ENCODE data around the gene ALG14.

Gene ALG14

DNA sequence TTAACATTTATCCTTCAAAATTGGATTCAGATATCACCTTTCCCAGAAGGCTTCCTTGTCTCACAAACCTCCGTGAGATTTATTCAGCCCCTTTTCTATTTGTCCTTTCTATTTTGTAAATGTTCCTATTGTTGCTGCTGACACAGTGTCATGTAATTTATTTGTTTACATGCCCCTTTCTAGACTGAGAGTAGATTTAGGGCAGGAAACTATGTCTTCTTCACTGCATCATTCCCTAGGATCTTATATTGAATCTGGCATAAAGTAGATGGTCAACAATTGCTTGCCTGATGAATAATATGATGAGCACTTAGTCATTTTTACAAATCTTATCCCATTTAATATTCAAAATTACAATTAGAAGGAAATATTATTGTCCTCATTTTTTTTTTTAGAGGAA is 137.7 kb downstream of the ALG14 start:
- H3K4me3 ChIP-seq (replicated peaks; ENCODE audit: low read depth, low read length) = no peak overlapping the region
- no peak for DNase-seq (ENCODE audit: extremely low read depth, low read depth)
- TF ChIP-seq, protein P1, sequence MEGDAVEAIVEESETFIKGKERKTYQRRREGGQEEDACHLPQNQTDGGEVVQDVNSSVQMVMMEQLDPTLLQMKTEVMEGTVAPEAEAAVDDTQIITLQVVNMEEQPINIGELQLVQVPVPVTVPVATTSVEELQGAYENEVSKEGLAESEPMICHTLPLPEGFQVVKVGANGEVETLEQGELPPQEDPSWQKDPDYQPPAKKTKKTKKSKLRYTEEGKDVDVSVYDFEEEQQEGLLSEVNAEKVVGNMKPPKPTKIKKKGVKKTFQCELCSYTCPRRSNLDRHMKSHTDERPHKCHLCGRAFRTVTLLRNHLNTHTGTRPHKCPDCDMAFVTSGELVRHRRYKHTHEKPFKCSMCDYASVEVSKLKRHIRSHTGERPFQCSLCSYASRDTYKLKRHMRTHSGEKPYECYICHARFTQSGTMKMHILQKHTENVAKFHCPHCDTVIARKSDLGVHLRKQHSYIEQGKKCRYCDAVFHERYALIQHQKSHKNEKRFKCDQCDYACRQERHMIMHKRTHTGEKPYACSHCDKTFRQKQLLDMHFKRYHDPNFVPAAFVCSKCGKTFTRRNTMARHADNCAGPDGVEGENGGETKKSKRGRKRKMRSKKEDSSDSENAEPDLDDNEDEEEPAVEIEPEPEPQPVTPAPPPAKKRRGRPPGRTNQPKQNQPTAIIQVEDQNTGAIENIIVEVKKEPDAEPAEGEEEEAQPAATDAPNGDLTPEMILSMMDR (IDR thresholded peaks at IDR 0.05; ENCODE audit: low read depth, low read length, missing control alignments) = no peak

DNA sequence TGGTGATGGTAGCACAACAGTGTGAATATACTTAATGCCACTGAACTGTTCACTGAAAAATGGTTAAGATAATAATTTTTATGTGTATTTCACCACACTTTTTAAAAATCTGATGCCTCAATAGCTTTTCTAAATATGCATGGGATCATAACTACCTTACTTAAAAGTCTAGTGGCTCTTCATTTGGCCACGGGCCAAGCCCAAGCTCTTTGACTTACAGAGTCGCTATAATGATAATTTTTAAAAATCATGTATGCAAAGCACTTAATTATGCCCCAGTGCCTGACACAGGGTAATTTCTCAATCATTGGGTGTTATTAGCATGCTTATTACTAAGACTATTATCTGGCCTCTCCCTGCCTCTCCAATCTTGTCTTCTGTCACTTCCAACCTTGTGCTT is 138.2 kb downstream of the ALG14 start:
- no peak for DNase-seq (ENCODE audit: extremely low read depth, low read depth)

DNA sequence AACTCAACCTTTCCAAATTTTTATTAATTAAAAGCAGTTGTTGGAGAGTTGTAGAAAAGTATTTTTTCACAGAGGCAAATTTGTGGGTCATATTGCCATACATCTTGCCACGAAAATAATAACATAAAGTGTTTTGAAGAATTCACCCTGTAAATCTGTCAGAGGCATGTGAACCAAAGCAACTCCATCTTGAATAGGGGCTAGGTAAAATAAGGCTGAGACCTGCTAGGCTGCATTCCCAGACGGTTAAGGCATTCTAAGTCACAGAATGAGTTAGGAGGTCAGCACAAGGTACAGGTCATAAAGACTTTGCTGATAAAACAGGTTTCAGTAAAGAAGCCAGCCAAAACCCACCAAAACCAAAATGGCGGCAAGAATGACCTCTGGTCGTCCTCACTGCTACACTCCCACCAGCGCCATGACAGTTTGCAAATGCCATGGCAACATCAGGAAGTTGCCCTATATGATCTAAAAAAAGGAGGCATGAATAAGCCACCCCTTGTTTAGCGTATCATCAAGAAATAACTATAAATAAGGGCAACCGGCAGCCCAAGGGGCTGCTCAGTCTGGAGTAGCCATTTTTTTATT is 141.4 kb downstream of the ALG14 start:
- TF ChIP-seq, protein P1 (IDR thresholded peaks at IDR 0.05; ENCODE audit: low read depth, low read length, missing control alignments) = no peak
- DNase-seq (ENCODE audit: extremely low read depth, low read depth) = no peak
- H3K4me3 ChIP-seq (replicated peaks; ENCODE audit: low read depth, low read length) = no peak overlapping the region

More for the DNA sequence above, 138.2 kb downstream of the ALG14 start:
- no peak overlapping the region for H3K4me3 ChIP-seq (replicated peaks; ENCODE audit: low read depth, low read length)
- TF ChIP-seq, protein P1 (IDR thresholded peaks at IDR 0.05; ENCODE audit: low read depth, low read length, missing control alignments) = no peak

DNA sequence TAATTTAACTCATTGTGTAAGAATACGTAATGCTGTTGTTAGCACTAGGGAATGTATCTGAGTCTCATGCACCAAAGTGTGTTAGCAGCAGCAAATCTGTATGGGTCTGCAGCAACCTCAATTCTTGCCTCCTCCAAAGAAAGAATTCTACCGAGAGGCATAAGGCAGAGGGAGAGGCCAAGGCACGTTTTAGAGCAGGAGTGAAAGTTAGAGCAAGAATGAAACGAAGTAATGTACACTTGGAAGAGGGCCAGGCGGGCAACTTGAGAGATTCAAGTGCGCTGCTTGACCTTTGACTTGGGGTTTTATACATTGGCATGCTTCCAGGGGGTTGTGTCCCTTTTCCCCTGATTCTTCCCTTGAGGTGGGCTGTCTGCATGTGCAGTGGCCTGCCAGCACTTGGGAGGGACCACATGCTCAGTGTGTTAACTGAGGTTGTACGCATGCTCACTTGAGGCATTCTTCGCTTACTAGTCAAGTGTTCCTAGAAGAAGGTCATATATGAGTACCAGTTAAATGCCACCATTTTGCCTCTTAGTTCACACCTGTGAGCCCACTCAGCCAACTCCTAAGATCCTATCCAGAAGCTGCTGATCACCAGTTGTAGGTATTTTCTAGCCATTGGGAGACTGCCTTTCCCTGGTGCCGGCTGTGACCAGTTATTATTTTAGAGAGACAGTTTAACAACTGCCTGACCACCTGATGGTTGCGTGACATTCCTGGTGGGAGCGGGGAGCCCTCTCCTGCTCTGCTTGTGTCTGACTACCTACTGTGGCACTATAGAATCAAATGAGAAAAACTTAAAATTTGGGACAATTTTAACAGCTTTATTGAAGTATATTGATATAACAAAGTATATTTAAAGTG is 143.2 kb downstream of the ALG14 start:
- TF ChIP-seq, protein P1 (IDR thresholded peaks at IDR 0.05; ENCODE audit: low read depth, low read length, missing control alignments) = no peak
- no peak overlapping the region for H3K4me3 ChIP-seq (replicated peaks; ENCODE audit: low read depth, low read length)
- no peak for DNase-seq (ENCODE audit: extremely low read depth, low read depth)

DNA sequence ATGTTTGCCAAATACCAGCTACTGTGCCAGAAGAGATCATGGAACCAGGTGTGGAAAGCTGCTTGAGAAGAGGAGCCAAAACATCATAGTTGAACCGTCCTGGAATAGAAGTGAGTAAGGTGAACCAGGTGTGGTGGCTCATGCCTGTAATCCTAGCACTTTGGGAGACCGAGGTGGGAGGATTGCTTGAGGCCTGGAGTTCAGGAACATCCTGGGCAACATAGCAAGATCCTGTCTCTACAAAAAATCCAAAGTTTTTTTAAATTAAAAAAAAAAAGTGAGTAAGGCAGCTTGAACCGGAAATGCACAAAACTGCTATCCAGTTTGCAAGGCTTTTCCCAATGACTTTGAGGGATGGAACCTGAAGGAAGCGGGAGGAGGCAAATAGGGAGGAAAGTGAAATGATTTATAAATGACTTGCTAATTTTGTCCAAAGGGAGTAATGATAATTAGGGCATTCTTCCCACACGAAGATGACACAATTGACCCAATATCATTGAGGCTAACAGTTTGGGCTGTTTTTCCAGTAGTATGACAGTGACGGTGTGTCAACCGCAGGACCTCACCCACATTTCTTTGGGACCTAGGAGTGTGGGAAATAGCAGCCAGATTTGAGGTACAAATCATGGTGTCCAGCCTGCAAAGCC is 144.3 kb downstream of the ALG14 start:
- no peak for DNase-seq (ENCODE audit: extremely low read depth, low read depth)
- H3K4me3 ChIP-seq (replicated peaks; ENCODE audit: low read depth, low read length) = peak overlapping the region; percentile 72
- TF ChIP-seq, protein P1 (IDR thresholded peaks at IDR 0.05; ENCODE audit: low read depth, low read length, missing control alignments) = no peak

DNA sequence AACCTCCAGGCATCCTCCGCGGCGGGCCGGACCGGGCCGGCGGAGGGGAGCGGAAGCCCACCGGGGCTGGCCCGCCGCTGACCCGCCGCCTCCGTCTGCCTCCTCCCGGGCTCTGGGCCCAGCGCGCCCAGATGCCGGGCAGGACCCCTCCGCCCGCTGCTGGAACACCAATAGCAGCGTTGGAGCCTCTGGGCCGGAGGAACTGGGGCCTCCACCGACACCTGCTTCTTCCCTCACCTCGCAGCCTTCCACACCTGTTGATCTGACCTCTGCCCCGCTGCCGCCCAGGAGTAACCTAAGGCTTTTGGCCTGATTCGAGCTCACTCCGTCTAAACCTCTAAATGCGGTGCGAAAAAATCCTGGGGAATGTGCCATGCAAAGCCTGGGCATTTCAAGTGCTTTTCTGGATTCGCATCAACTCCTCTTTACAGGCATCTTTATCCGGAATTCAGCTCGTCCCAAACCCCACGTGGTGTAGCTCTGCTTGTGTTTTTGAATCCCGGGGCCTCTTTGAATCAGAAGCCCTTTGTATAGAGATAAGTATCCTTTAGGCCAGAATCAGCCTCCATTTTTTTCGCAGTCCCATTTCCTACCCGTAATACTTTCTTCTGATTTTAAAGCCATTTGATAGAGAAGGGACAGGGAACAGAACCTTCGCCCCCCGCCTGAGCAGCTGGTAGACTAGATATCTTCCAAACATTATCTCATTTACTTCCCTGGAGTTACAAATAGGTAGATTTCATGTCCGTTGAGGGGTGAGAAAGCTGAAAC is 145.2 kb downstream of the ALG14 start:
- no peak for DNase-seq (ENCODE audit: extremely low read depth, low read depth)
- TF ChIP-seq, protein P1 (IDR thresholded peaks at IDR 0.05; ENCODE audit: low read depth, low read length, missing control alignments) = no peak
- peak overlapping the region; percentile 72 for H3K4me3 ChIP-seq (replicated peaks; ENCODE audit: low read depth, low read length)

All from HFF-Myc (cell line).